ENCODE measurements around the gene DCAF4.

- no peak for TF ChIP-seq POLR2AphosphoS5 (IDR thresholded peaks at IDR 0.05; ENCODE audit: low read depth, low read length)
- TF ChIP-seq TAF1 (IDR thresholded peaks at IDR 0.05; ENCODE audit: borderline replicate concordance, low read depth, low read length): no peak
- TF ChIP-seq POLR2A (IDR thresholded peaks at IDR 0.05; ENCODE audit: low read depth, low read length): no peak
Observed at GRCh38 chr14:72879431-72879830, 46.8 kb upstream of the DCAF4 start.

Data from GM12892 (cell line).